Uterus (tissue), 2 donors: ENCODE results near the gene DDIT3.

Experiments
- CTCF ChIP-seq, 4 experiments: fragments of 200-600 bp in 2 of 4; fragments of 450-650 bp in 2 of 4; sonication (generic) in 2 of 4; IDR thresholded peaks; one replicate each; pipeline ENCODE4 v1.5.1; 2016 to 2019; ENCODE audit warnings: antibody characterized with exemption in 4 of 4, mild to moderate bottlenecking in 2 of 4, moderate library complexity in 1 of 4
- POLR2A ChIP-seq, 2 donors: fragments of 450-650 bp; IDR thresholded peaks; one replicate each; pipeline ENCODE4 v1.6.1; 2016; ENCODE audit warnings: antibody characterized with exemption in 2 of 2, mild to moderate bottlenecking in 1 of 2, moderate library complexity in 1 of 2

- TF ChIP-seq CTCF (IDR thresholded peaks at IDR 0.05) (no peak), POLR2A (IDR thresholded peaks at IDR 0.05) (no peak)
These were observed 8.6 kb downstream of the DDIT3 start for GRCh38 chr12:57511588-57512325.
